Dermis blood vessel endothelial cell (primary cell): Measurements from ENCODE around the gene MGP. TPM values are rescaled to one million over a fixed set of nuclear protein-coding genes. Genes with fewer than 3 reads are reported as not detected.

ENCODE experiments used
- DNase-seq: peaks from one replicate; pipeline ENCODE4 v3.0.0; 2010
- total RNA-seq: library from RNA; depleted of rRNA; stranded (reverse); fragments of >200 nt; gene quantifications from 2 replicates; pipeline ENCODE4 v1.2.3, GENCODE V29; 2014

The MGP gene
- total RNA-seq, 1 donor from 2014 or later = 63.0 TPM

GRCh38 chr12:14902465-14902864 is 16.8 kb upstream of the MGP start:
- DNase-seq = no peak

- DNase-seq = no peak
Measured at GRCh38 chr12:14901228-14901562, 15.5 kb upstream of the MGP start.

GRCh38 chr12:14900521-14901227 is 15.0 kb upstream of the MGP start:
- DNase-seq = no peak

- DNase-seq = no peak
Measured at GRCh38 chr12:14896521-14897169, 11.0 kb upstream of the MGP start.

- DNase-seq = no peak
Measured at GRCh38 chr12:14893506-14894250, 8.0 kb upstream of the MGP start.

DNA sequence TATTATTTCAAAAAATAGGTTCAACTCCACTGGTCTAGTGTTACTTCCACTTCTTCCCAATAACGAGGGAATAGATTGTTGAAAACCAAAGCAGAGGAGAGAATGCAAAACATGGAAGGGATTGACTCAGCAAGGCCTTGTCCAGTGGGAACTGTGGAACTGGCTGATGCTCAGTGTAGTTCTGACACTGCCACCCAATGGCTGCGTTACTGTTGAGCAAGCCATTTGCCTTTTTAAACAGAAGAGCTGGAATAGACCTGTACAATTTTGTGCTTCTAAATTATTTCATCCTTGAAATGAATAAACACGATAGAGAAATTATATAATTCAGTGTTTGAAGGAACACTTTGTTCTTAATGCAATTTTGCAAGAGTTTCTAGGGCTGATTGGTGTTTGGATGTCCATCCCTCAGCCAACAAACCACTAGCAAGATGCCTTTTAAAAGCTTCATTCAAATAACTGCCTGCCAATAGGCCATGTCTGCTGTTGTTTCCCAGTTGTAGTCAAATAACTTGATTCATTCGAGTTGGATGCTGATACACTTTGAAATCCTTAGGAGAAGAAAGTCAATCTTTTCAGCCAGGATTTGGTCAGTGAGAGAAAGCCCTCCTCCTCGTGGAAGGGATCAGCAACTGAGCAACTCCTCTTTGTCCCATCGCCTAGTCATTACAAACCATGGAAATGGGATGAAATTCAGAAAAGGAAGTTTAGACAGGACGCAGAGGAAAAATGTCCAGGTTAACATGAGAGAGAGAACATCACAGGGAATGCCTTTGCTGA is 7.3 kb upstream of the MGP start:
- DNase-seq = no peak

GRCh38 chr12:14890701-14891100 is 5.0 kb upstream of the MGP start:
- DNase-seq = no peak

- DNase-seq = peak; percentile 44
Measured at GRCh38 chr12:14886271-14886670, 617 bp upstream of the MGP start.

- DNase-seq = peak; percentile 85
Measured at GRCh38 chr12:14884458-14884878, 1.2 kb downstream of the MGP start.

DNA sequence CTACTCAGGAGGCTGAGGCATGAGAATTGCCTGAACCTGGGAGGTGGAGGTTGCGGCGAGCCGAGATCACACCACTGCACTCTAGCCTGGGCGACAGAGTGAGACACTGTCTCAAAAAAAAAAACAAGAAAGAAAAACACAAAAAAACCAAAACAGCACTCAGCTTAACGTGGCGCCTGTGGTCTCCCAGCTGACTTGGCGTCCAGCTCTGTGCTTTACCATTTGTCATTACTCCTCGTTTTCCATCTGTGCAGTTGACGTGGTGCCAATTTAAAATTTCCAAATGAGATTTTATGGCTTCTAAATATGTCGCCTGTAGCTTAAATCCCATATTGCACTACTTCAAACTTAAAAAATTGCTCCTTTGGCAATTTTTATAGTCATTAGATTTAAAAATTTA is 2.0 kb downstream of the MGP start:
- DNase-seq = no peak

DNA sequence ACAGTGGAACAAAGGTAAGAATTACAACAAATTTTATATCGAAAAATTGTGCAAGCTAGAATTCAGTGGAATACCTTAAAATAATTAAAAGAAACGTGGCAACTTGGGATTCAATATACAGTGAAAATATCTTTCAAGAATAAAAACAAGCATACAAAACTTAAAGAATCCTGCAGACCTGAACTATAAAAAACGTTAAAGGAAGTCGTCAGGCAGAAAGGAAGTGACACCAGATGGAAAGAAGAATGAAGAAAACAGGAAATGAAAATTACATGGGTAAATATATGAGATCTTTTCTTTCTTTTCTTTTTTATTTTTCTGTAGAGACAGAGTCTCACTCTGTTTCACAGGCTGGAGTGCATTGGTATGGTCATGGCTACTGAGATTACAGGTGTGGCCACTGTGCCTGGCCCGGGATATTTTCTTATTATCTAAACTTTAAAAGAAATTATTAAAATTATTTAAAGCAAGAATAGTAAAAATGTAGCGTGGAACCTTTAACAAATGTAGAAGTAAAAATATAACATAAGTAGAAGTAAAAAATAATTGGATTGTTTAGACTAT is 4.7 kb downstream of the MGP start:
- no peak for DNase-seq

DNA sequence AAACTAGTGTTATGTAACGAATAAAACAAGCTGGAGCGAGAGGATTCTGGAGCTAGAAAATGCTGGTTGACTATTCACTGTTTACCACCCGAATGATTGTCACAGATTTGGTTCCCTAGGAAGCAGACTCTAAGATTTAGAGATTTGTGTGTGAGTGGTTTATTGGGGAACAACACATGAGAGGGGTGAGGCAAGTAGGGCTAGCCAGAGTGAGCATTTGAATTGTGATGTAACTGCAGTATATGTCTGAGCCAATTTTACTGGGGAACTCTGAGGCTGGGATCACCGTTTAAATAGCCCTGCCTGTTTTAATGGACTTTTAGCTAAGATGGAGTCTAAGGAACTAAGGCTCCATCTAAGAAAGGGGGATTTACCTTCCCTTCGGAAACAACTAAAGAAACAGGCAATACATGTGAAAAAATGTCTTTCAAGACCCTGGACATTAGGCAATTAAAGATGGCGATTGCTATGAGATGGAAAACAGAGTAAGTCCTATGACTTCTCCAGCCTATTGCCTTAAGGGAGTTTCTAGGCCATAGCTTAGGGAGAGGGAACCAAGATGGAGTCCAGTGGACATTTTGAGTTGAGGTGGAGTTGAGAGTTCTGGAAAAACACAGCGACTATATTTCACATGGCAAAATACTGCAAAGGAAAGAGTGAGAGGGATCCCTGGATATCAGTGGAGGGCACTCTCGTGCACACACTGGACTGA is 6.3 kb downstream of the MGP start:
- DNase-seq = no peak

GRCh38 chr12:14878488-14878887 is 7.2 kb downstream of the MGP start:
- DNase-seq = no peak

DNA sequence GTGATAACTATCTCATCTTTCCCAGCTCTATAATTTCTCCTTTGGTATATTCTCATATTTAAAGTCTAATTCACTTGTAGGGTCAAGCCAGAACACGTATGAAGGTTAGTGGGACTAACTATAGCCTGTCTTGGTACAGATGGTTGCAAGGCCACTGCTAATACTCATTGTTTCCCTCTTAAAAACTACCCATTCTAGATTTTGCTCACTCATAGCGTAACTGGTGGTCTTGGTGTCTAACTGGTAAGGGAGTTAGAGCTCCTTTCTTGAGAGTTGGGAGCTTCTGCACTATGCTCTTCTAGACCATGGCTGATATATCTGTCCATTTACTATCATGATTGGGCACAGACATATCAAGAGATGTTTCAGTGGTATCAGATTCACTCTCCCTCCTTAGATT is 8.8 kb downstream of the MGP start:
- DNase-seq = no peak

DNA sequence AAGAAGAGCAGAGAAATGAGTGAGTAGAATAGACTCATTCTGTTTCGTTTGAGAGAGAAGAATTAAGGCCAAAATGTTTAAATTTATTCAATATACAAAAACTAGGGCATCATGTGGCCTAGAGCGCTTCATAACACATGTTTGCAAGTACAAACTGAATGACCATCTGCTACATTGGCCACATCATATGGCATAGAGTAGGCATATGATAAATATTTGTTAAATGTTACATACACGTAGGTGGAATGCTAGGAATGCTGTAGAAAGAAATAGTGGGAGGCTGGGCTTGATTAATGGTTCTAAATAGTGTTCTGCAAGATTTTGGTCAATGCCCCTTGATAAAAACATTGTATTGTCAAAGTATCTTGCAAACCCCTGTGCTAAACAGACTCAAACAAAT is 10.8 kb downstream of the MGP start:
- DNase-seq = no peak

- no peak for DNase-seq
Measured at GRCh38 chr12:14873440-14874185, 12.0 kb downstream of the MGP start.

DNA sequence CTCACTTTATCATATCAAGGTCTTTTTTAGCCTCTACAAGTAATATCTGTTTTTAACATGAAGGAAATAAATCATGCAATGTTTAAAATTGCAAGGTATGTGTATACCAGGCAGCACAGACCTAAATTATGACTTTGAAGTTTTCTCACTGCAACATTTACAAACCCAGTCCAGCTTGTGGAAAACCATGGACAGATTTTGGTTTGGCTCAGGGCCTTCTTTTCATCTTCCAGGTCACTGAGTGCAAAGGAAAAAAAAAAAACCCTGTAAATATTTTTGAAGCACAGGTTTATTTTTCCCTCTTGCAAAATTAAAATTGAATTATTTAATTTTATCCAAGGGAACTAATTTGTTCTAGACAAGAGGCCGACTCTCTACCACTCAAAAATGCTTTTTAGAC is 13.8 kb downstream of the MGP start:
- no peak for DNase-seq

DNA sequence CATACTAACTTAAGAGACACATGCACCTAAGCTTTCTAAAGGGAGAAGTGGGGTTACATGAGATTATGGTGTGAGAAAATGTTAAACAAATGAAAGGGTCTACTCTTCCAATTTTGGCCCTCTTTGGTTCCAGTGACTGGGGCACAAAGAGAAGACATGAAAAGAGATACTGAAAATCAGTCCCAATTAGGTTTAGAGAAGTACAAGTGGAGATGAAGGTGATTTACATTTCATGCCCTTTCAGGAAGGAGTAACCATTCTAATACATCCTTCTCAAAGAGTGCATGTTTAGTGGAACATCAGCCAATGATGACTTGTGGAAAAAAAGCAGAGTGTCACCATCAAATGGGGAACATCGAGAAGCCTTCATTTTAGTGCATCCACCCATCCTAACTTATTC is 14.4 kb downstream of the MGP start:
- DNase-seq = no peak

- DNase-seq = no peak
Measured at GRCh38 chr12:14868916-14869506, 16.6 kb downstream of the MGP start.

DNA sequence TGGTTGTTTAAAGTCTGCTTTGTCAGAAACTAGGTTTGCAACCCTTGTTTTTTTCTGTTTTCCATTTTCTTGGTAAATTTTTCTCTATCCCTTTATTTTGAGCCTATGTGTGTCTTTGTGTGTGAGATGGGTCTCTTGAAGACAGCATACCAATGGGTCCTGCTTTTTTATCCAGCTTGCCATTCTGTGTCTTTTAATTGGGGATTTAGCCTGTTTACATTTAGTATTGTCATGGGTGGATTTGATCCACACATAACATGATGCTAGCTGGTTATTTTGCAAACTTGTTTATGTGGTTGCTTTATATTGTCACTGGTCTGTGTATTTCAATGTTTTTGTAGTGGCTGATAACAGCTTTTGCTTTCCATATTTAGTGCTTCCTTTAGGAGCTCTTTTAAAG is 25.2 kb downstream of the MGP start:
- DNase-seq = no peak

DNA sequence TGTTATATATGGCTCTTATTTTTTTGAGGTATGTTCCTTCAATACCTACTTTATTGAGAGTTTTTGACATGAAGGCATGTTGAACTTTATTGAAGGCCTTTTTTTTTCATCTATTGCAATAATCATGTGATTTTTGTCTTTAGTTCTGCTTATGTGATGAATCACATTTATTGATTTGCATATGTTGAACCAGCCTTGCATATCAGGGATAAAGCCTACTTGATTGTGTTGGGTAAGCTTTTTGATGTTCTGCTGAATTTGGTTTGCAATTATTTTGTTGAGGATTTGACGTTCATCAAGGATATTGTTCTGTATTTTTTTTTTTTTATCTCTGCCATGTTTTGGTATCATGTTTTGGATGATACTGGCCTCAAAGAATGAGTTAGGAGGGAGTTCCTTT is 27.1 kb downstream of the MGP start:
- DNase-seq = no peak
